Suprapubic skin (tissue), 3 donors: ENCODE data around the gene DHRS4L2.
"Not testable (repeated sequence)": the region's sequence is repeated elsewhere in the genome, so short reads cannot be mapped to it uniquely, and the experiment has no call there.

Experiments used
- CTCF ChIP-seq, 2 donors: fragments of 200-600 bp in 1 of 2; fragments of 450-650 bp in 1 of 2; sonication (generic) in 1 of 2; IDR thresholded peaks; one replicate each; pipeline ENCODE4 v1.5.1; 2016 to 2019; ENCODE audit warnings: antibody characterized with exemption in 2 of 2, mild to moderate bottlenecking in 1 of 2, moderate library complexity in 1 of 2
- EP300 ChIP-seq: sonication (generic); formaldehyde crosslinking; IDR thresholded peaks from one replicate; pipeline ENCODE4 v1.6.1; 2017; ENCODE audit warnings: antibody characterized with exemption

GRCh38 chr14:23969130-23969480, 19.6 kb upstream of the DHRS4L2 start:
- TF ChIP-seq EP300; CTCF (IDR thresholded peaks at IDR 0.05): not testable (repeated sequence)
